Measurements from ENCODE around the gene SCNN1B. TPM values are rescaled to one million over a fixed set of nuclear protein-coding genes. Genes with fewer than 3 reads are reported as not detected.

Gene SCNN1B
- total RNA-seq, 3 donors from 2014 or later (not counting 1 experiment from before 2014, with no cell fraction given) = not detected

DNA sequence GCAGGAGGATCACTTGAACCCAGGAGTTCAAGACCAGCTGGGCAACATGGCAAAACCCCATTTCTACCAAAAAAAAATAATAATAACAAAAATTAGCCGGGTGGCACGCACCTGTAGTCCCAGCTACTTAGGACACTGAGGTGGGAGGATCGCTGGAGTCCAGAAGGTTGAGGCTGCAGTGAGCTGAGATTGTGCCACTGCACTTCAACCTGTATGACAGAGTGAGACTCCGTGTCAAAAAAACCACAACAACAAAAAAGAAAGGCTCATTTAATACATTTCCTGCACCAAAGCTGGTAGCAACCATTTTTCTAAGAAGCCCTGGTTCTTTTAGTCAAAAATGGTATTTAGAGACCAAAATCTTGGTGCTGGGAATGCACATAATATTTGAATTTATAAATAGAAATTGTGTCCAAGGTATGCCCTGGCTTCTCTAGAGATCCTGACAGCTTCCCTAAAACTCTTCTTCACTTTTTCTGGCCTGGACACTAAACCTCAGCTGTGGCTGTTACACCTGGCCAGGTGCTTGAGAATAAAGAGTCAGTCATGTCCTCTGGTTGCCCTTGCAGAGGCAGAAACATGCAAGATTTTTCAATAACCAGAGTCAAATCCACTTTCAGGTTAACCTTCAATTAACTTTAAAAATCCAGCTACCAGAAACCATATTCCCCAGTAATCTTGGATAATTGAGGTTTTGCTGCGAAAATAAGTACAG is 35.9 kb downstream of the SCNN1B start:
- WGBS (ENCODE audit: insufficient coverage) = 81% methylated on average over 5 of the region's 5 CpGs
- no peaks in the 10 kb centered on the region for H3K36me3 ChIP-seq (ENCODE audit: control insufficient read depth, insufficient read depth, low read length)
- peaks cover 9 to 37% of the 10 kb centered on the region in 2 donors for H3K27me3 Mint-ChIP-seq (ENCODE audit: low read depth in 2 of 2)
- no peaks in the 10 kb centered on the region for H3K36me3 Mint-ChIP-seq
- H3K4me3 Mint-ChIP-seq = no peak overlapping the region
- ATAC-seq (no peak), DNase-seq (no peak)
- H3K9me3 ChIP-seq (ENCODE audit: control insufficient read depth, insufficient read depth, low read length) = no peaks in the 10 kb centered on the region
- no peak overlapping the region for H3K27ac Mint-ChIP-seq
- H3K4me1 ChIP-seq (ENCODE audit: control insufficient read depth, insufficient read depth, low read length) = no peaks in the 10 kb centered on the region
- TF ChIP-seq, protein P1, sequence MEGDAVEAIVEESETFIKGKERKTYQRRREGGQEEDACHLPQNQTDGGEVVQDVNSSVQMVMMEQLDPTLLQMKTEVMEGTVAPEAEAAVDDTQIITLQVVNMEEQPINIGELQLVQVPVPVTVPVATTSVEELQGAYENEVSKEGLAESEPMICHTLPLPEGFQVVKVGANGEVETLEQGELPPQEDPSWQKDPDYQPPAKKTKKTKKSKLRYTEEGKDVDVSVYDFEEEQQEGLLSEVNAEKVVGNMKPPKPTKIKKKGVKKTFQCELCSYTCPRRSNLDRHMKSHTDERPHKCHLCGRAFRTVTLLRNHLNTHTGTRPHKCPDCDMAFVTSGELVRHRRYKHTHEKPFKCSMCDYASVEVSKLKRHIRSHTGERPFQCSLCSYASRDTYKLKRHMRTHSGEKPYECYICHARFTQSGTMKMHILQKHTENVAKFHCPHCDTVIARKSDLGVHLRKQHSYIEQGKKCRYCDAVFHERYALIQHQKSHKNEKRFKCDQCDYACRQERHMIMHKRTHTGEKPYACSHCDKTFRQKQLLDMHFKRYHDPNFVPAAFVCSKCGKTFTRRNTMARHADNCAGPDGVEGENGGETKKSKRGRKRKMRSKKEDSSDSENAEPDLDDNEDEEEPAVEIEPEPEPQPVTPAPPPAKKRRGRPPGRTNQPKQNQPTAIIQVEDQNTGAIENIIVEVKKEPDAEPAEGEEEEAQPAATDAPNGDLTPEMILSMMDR (IDR thresholded peaks at IDR 0.05) = no peak
- no peaks in the 10 kb centered on the region for H3K9me3 Mint-ChIP-seq
- H3K4me3 ChIP-seq (ENCODE audit: low read length) = no peak overlapping the region
- no peak overlapping the region for H3K27ac ChIP-seq (ENCODE audit: low read length)
- H3K4me1 Mint-ChIP-seq = no peaks in the 10 kb centered on the region
- H3K27me3 ChIP-seq (ENCODE audit: control insufficient read depth, insufficient read depth, low read length) = no peaks in the 10 kb centered on the region
- intact Hi-C loops (cut with micrococcal nuclease) = no loop called here

- H3K27me3 Mint-ChIP-seq (ENCODE audit: low read depth in 2 of 2) = peaks cover 14 to 34% of the 10 kb centered on the region in 2 donors
- no peak overlapping the region for H3K27ac Mint-ChIP-seq
- intact Hi-C loops (cut with micrococcal nuclease) = no loop called here
- H3K4me3 Mint-ChIP-seq = no peak overlapping the region
- ATAC-seq (no peak), DNase-seq (no peak)
- H3K9me3 Mint-ChIP-seq = no peaks in the 10 kb centered on the region
- 100% methylated on average over 2 of the region's 3 CpGs for WGBS (ENCODE audit: insufficient coverage)
- Histone ChIP-seq H3K27me3 (ENCODE audit: control insufficient read depth, insufficient read depth, low read length) (no peaks in the 10 kb centered on the region), H3K27ac (ENCODE audit: low read length) (no peak overlapping the region), H3K4me1 (ENCODE audit: control insufficient read depth, insufficient read depth, low read length) (no peaks in the 10 kb centered on the region), H3K36me3 (ENCODE audit: control insufficient read depth, insufficient read depth, low read length) (no peaks in the 10 kb centered on the region), H3K4me3 (ENCODE audit: low read length) (no peak overlapping the region), H3K9me3 (ENCODE audit: control insufficient read depth, insufficient read depth, low read length) (no peaks in the 10 kb centered on the region)
- TF ChIP-seq, protein P1 (IDR thresholded peaks at IDR 0.05) = no peak
- no peaks in the 10 kb centered on the region for H3K36me3 Mint-ChIP-seq
- H3K4me1 Mint-ChIP-seq = no peaks in the 10 kb centered on the region
These were observed 37.7 kb downstream of the SCNN1B start for GRCh38 chr16:23339787-23340186.

GRCh38 chr16:23342083-23342640 is 40.1 kb downstream of the SCNN1B start:
- ATAC-seq (no peak), DNase-seq (no peak)
- intact Hi-C loops (cut with micrococcal nuclease) = no loop called here
- Histone ChIP-seq H3K36me3 (ENCODE audit: control insufficient read depth, insufficient read depth, low read length) (no peaks in the 10 kb centered on the region), H3K9me3 (ENCODE audit: control insufficient read depth, insufficient read depth, low read length) (no peaks in the 10 kb centered on the region), H3K27me3 (ENCODE audit: control insufficient read depth, insufficient read depth, low read length) (no peaks in the 10 kb centered on the region), H3K4me3 (ENCODE audit: low read length) (no peak overlapping the region), H3K4me1 (ENCODE audit: control insufficient read depth, insufficient read depth, low read length) (no peaks in the 10 kb centered on the region), H3K27ac (ENCODE audit: low read length) (no peak overlapping the region)
- no peak overlapping the region for H3K4me3 Mint-ChIP-seq
- 76% methylated on average over 5 of the region's 5 CpGs for WGBS (ENCODE audit: insufficient coverage)
- H3K4me1 Mint-ChIP-seq = no peaks in the 10 kb centered on the region
- no peak overlapping the region for H3K27ac Mint-ChIP-seq
- TF ChIP-seq, protein P1 (IDR thresholded peaks at IDR 0.05) = no peak
- H3K36me3 Mint-ChIP-seq = no peaks in the 10 kb centered on the region
- H3K9me3 Mint-ChIP-seq = no peaks in the 10 kb centered on the region
- peaks cover 15 to 35% of the 10 kb centered on the region in 2 donors for H3K27me3 Mint-ChIP-seq (ENCODE audit: low read depth in 2 of 2)
